H1 (cell line): ENCODE data around the gene ENTPD8. TPM values are rescaled to one million over a fixed set of nuclear protein-coding genes. Genes with fewer than 3 reads are reported as not detected.

Experiments
- CTCF ChIA-PET: fragments of 300-600 bp; sonication (Branson Sonifier 250); formaldehyde crosslinking; loops from one replicate; lab custom pipeline; 2021; ENCODE audit not compliant: partially characterized antibody; lab: Charles Lee
- POLR2A ChIA-PET: fragments of 300-600 bp; sonication (Branson Sonifier 250); formaldehyde crosslinking; loops from one replicate; lab custom pipeline; 2021; ENCODE audit warnings: inconsistent platforms; ENCODE audit not compliant: partially characterized antibody; lab: Charles Lee
- DNase-seq, 2 experiments: peaks; one replicate each; pipeline versions ENCODE4 v3.0.0 to v3.0.0-alpha.2; 2010 to 2022; ENCODE audit warnings: low spot score in 2 of 2, low read depth in 1 of 2, mixed read lengths in 1 of 2
- FAIRE-seq: peaks from 2 replicates; lab custom pipeline; 2011; peaks lifted over from hg19 to GRCh38; lab: Jason Lieb, UNC
- H2AFZ ChIP-seq: 2 replicates; pipeline ENCODE4 v1.8.1; 2012; ENCODE audit warnings: low read length, inconsistent platforms
- H2AK5ac ChIP-seq: 2 replicates; pipeline ENCODE4 v1.6.1; 2013; ENCODE audit warnings: low read depth, low read length
- H2BK120ac ChIP-seq: replicated peaks from 2 replicates; pipeline ENCODE3; 2013; ENCODE audit warnings: low read depth, low read length, inconsistent platforms
- H2BK12ac ChIP-seq: 2 replicates; pipeline ENCODE4 v1.6.1; 2013; ENCODE audit warnings: low read depth, low read length
- H2BK15ac ChIP-seq: 2 replicates; pipeline ENCODE4 v1.6.1; 2013; ENCODE audit warnings: low read length
- H2BK20ac ChIP-seq: 2 replicates; pipeline ENCODE4 v1.6.1; 2013; ENCODE audit warnings: low read length
- H2BK5ac ChIP-seq: 2 replicates; pipeline ENCODE4 v1.6.1; 2013; ENCODE audit warnings: low read depth, low read length
- H3K14ac ChIP-seq: 2 replicates; pipeline ENCODE4 v1.6.1; 2013; ENCODE audit warnings: inconsistent platforms; ENCODE audit not compliant: insufficient read length
- H3K18ac ChIP-seq: 2 replicates; pipeline ENCODE4 v1.6.1; 2013; ENCODE audit warnings: low read length; ENCODE audit errors: extremely low read depth
- H3K23ac ChIP-seq: 2 replicates; pipeline ENCODE4 v1.6.1; 2013; ENCODE audit warnings: inconsistent platforms; ENCODE audit not compliant: insufficient read length
- H3K23me2 ChIP-seq: 2 replicates; pipeline ENCODE4 v1.6.1; 2013; ENCODE audit warnings: low read depth, low read length
- H3K27ac ChIP-seq: 2 replicates; pipeline ENCODE4 v1.6.1; 2011; ENCODE audit warnings: low read depth, low read length, inconsistent platforms
- H3K27me3 ChIP-seq, 4 experiments: replicated peaks in 1 of 4; 1 replicate in 1 of 4; 2 replicates in 3 of 4; pipeline versions ENCODE4 v1.6.1 to v1.8.1; 2011 to 2013; ENCODE audit warnings: low read length in 3 of 4, mild to moderate bottlenecking in 3 of 4, inconsistent platforms in 2 of 4, mixed read lengths in 2 of 4, moderate library complexity in 1 of 4; ENCODE audit not compliant: control insufficient read depth in 3 of 4, insufficient read depth in 3 of 4; ENCODE audit errors: extremely low read depth in 1 of 4
- H3K36me3 ChIP-seq, 4 experiments: 2 replicates each; pipeline versions ENCODE4 v1.6.1 to v1.8.1; 2011 to 2013; ENCODE audit warnings: mild to moderate bottlenecking in 4 of 4, low read length in 3 of 4, moderate library complexity in 2 of 4, control low read depth in 1 of 4, inconsistent platforms in 1 of 4; ENCODE audit not compliant: insufficient read depth in 4 of 4, control insufficient read depth in 2 of 4
- H3K4ac ChIP-seq: replicated peaks from 2 replicates; pipeline ENCODE3; 2013; ENCODE audit warnings: low read length, low read depth, mixed read lengths, inconsistent platforms; ENCODE audit not compliant: insufficient read length
- H3K4me1 ChIP-seq, 4 experiments: replicated peaks in 1 of 4; 1 replicate in 1 of 4; 2 replicates in 3 of 4; pipeline versions ENCODE4 v1.6.1 to v1.8.1; 2011 to 2013; ENCODE audit warnings: low read length in 3 of 4, inconsistent platforms in 2 of 4, mixed read lengths in 1 of 4; ENCODE audit not compliant: insufficient read depth in 4 of 4, control insufficient read depth in 3 of 4
- H3K4me2 ChIP-seq, 2 experiments: 2 replicates each; pipeline versions ENCODE4 v1.6.1 to v1.8.1; 2011 to 2013; ENCODE audit warnings: low read depth in 2 of 2, low read length in 2 of 2, control low read depth in 1 of 2, inconsistent platforms in 1 of 2, mild to moderate bottlenecking in 1 of 2; ENCODE audit not compliant: insufficient read depth in 1 of 2
- H3K4me3 ChIP-seq, 4 experiments: fragments of 200-600, 300-600 bp in 1 of 4; sonication (generic), shearing (Covaris generic), sonication (Bioruptor Twin) in 1 of 4; 2 replicates each; pipeline versions ENCODE4 v1.5.1 to v1.8.1; 2011 to 2016; ENCODE audit warnings: low read length in 4 of 4, low read depth in 3 of 4, control low read depth in 2 of 4, inconsistent platforms in 2 of 4, mild to moderate bottlenecking in 2 of 4, mixed read lengths in 1 of 4, moderate library complexity in 1 of 4; ENCODE audit not compliant: insufficient read depth in 2 of 4; ENCODE audit errors: extremely low read depth in 1 of 4
- H3K56ac ChIP-seq: replicated peaks from 2 replicates; pipeline ENCODE3; 2013; ENCODE audit warnings: low read depth, mild to moderate bottlenecking, mixed read lengths, low read length, inconsistent platforms; ENCODE audit not compliant: insufficient read length
- H3K79me1 ChIP-seq: 2 replicates; pipeline ENCODE4 v1.6.1; 2013; ENCODE audit warnings: low read depth, low read length, control low read depth
- H3K79me2 ChIP-seq, 2 experiments: 2 replicates each; pipeline versions ENCODE4 v1.6.1 to v1.8.1; 2012 to 2013; ENCODE audit warnings: low read length in 2 of 2, mild to moderate bottlenecking in 2 of 2, inconsistent platforms in 1 of 2; ENCODE audit not compliant: insufficient read depth in 2 of 2, control insufficient read depth in 1 of 2
- H3K9ac ChIP-seq, 4 experiments: replicated peaks in 1 of 4; 1 replicate in 1 of 4; 2 replicates in 3 of 4; pipeline versions ENCODE4 v1.6.1 to v1.8.1; 2011 to 2013; ENCODE audit warnings: low read depth in 3 of 4, low read length in 3 of 4, control low read depth in 2 of 4, mild to moderate bottlenecking in 2 of 4, moderate library complexity in 2 of 4, inconsistent platforms in 1 of 4; ENCODE audit errors: extremely low read depth in 1 of 4
- H3K9me3 ChIP-seq, 2 experiments: 2 replicates each; pipeline versions ENCODE4 v1.6.1 to v1.8.1; 2012 to 2013; ENCODE audit warnings: mild to moderate bottlenecking in 2 of 2, moderate library complexity in 2 of 2, control low read depth in 1 of 2, inconsistent platforms in 1 of 2, low read depth in 1 of 2, low read length in 1 of 2, mixed read lengths in 1 of 2; ENCODE audit not compliant: insufficient read depth in 2 of 2
- H4K20me1 ChIP-seq, 2 experiments: replicated peaks in 1 of 2; 2 replicates each; pipeline versions ENCODE3 to v1.8.1; 2011 to 2013; ENCODE audit warnings: inconsistent platforms in 2 of 2, low read length in 2 of 2, mild to moderate bottlenecking in 1 of 2; ENCODE audit not compliant: insufficient read depth in 2 of 2, control insufficient read depth in 1 of 2
- H4K5ac ChIP-seq: 2 replicates; pipeline ENCODE4 v1.6.1; 2013; ENCODE audit warnings: low read length, low read depth, mixed read lengths, inconsistent platforms; ENCODE audit not compliant: insufficient read length
- H4K8ac ChIP-seq: 2 replicates; pipeline ENCODE4 v1.8.0; 2013; ENCODE audit warnings: mild to moderate bottlenecking, moderate library complexity, low read length, inconsistent platforms; ENCODE audit not compliant: insufficient read depth; ENCODE audit errors: extremely low read depth
- H4K91ac ChIP-seq: replicated peaks from 2 replicates; pipeline ENCODE3; 2013; ENCODE audit warnings: low read length, mixed read lengths, inconsistent platforms; ENCODE audit not compliant: insufficient read length
- RNF2 ChIP-seq: fragments of 200-900, 300-1000 bp; sonication (generic); IDR thresholded peaks from 2 replicates; pipeline ENCODE4 v1.7.1; 2016; ENCODE audit warnings: borderline replicate concordance, low read depth, mild to moderate bottlenecking, antibody characterized with exemption, low read length; ENCODE audit not compliant: poor library complexity, severe bottlenecking; ENCODE audit errors: missing control alignments
- WGBS, 2 experiments: shearing (Covaris generic) in 1 of 2; methylation state at CpG; one replicate each; pipeline versions ENCODE4 v1.1.6 to v1.1.7; 2013 to 2015; ENCODE audit warnings: low lambda C conversion rate in 2 of 2, mixed read lengths in 2 of 2, inconsistent platforms in 1 of 2, low coverage in 1 of 2, missing lambda C conversion rate in 1 of 2; ENCODE audit not compliant: insufficient replicate concordance in 2 of 2, insufficient coverage in 1 of 2, insufficient read length in 1 of 2; ENCODE audit errors: extremely low coverage in 1 of 2, missing lambda C conversion rate in 1 of 2; 5-methylcytosine and 5-hydroxymethylcytosine counted together
- polyA plus RNA-seq, 7 experiments: library from polyadenylated mRNA; depleted of rRNA in 3 of 7; stranded (reverse) in 5 of 7; unstranded in 2 of 7; fragments of >200 nt in 5 of 7; fragments of 200-250 nt in 2 of 7; gene quantifications; 1 replicate in 5 of 7; 2 replicates in 1 of 7; 4 replicates in 1 of 7; pipeline versions ENCODE4 v1.2.1 to v1.2.3, GENCODE V29; 2011 to 2013; ENCODE audit warnings: missing spikeins in 2 of 7, mixed read lengths in 2 of 7
- total RNA-seq: library from RNA; stranded (reverse); fragmentation: NEBNext Ultra II Directional; extraction: Animal tissue kit (Norgen Biotek cat#: 25700); gene quantifications from 2 replicates; pipeline ENCODE4 v1.2.1, GENCODE V29; 2021

Gene ENTPD8
- total and polyA plus RNA-seq, 2 of the 8 experiments (the other 6 are each of a cell fraction or from before 2014, with no cell fraction given), result 0.48 to 0.51 TPM

DNA sequence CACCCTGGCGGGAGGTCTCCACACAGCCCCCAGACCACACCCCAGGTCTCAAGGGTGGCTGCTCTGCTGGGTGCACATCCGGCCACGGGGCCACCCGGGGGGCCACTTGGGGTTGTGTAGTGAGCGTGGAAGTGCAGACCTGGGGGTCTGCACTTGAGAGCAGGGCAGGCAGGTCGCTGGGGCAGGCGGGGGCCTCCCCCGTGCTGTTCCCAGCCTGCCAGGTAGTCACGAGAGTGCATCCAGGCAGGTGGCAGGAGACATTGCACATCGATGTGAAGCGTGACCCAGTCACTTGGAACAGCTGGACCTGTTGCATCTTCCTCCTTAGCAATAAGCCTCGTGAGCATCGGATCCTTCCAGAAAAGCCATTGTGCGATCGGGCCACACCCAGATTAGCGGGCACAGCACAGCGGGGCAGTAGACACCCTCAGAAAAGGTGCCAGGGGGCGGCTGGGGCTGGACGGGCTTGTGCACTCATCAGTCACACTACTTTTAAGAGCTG is 4.8 kb upstream of the ENTPD8 start:
- Histone ChIP-seq H4K5ac (no peak overlapping the region), H3K36me3 (peaks cover 0 to 9% (median 3%) of the 10 kb centered on the region in 4 experiments; a peak in 3 of 8 replicates), H4K91ac (no peak overlapping the region), H3K4me3 (no peak overlapping the region), H2BK15ac (no peak overlapping the region), H2BK20ac (no peak overlapping the region), H3K4ac (no peak overlapping the region), H2BK5ac (0 out of 2 replicates have a peak overlapping the region, but pooled peaks have one; percentile 49), H3K4me1 (peaks cover 0 to 3% (median under 1%) of the 10 kb centered on the region in 4 experiments; a peak in 3 of 7 replicates), H3K4me2 (no peak overlapping the region), H3K27me3 (no peaks in the 10 kb centered on the region), H2AFZ (no peak overlapping the region), H3K56ac (no peak overlapping the region), H4K8ac (no peak overlapping the region; the same call in 1 of the 2 replicates), H3K23me2 (no peaks in the 10 kb centered on the region; the same call in 1 of the 2 replicates), H2BK120ac (no peak overlapping the region), H2AK5ac (no peak overlapping the region), H3K9me3 (no peaks in the 10 kb centered on the region), H2BK12ac (no peak overlapping the region), H3K9ac (no peak overlapping the region), H3K79me2 (no peaks in the 10 kb centered on the region), H3K14ac (no peak overlapping the region), H4K20me1 (peaks cover 0 to 3% of the 10 kb centered on the region in 2 experiments), H3K18ac (no peak overlapping the region), H3K27ac (no peak overlapping the region), H3K79me1 (no peaks in the 10 kb centered on the region), H3K23ac (no peak overlapping the region)
- CTCF ChIA-PET, result interaction anchor here (0.6 to 4.1 kb wide), 23 partner anchors 9 to 417 kb away, joined by 3 to 19 read pairs (median 3); partner anchors contain the start of genes NRARP and NSMF
- FAIRE-seq (no peak), DNase-seq (no peak)
- 83% methylated on average over 19 of the region's 19 CpGs; no CpG with 5 or more reads in 1 of the 2 experiments for WGBS, 2 experiments
- POLR2A ChIA-PET, result interaction anchor here (0.9 to 4.3 kb wide), 4 partner anchors 8 to 143 kb away, joined by 3 to 28 read pairs (median 4); partner anchors contain the start of genes EXD3 and NOXA1
- TF ChIP-seq RNF2, result no peak
